HK-2 (cell line): Measurements from ENCODE around the gene CALHM3.

Experiments
- DNase-seq: peaks from one replicate; pipeline ENCODE4 v3.0.0-alpha.2; 2018; ENCODE audit not compliant: unreplicated experiment

CALHM3 gene

DNA sequence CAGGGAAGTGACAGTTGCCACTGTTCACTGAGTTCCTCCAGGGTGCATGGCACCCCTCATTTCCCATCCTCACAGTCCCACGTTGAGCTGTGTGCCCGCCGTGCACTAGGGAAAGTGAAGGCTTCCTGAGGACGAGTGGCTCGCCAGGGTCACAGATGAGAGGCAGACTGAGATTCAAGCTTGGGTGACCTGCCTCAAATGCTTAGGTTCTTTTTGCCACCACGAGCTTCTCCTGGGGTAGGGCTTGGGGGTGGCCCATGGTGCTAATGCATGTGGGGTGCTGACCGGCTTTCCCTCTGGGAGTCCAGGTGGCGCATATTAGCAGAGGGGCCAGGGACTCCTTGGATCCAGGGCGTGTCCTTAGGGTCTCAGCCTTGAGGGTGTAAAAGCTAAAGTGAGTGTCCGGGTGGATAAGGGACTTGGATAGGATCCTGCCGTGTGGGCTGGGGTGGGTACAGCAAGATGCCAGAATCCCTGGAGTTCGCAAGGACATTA lies 28.8 kb downstream of the CALHM3 start:
- DNase-seq, result no peak

DNA sequence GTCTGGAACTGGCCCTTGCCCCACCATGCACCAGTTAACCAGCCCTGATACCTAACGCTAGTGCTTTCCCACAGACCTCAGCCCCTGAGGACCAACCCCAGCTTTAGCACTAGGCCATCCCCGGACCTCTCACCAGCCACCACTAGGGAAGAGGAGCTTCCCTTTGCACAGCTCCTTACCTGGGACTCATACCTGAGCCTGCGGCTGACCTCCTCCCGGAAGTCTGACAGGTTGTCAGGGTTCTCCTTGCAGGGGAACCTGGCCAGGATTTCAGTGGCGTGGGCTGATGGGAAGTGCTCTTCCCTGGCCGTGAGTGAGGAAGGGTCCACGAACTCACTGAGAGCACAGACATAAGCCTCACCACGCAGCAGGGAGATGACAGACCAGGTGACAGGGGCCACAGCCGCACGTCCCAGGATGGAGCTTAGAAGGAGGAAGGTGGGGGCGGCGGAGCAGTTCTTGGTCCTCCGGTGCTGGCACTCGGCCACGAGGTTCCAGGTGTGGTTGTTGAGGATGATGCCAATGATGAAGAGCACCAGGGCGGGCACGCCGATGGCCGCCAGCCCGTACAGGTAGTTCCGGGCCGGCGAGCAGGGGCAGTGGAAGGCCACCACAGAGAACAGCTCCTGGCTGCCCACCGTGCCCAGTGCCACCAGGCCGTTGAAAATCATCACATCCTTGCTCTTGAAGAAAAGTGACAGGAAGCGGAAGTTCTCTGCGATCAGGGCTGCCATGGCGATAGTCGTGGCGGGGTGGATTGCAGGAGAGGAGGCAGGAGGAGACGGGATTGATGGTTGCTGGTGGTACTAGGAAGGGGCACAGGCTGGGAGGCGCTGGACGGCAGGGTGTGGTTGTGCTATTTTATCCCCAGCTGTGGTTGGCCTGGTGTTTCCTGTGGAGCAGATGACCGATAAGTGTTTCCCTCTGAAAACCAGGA lies 29.6 kb downstream of the CALHM3 start:
- DNase-seq, result no peak

DNA sequence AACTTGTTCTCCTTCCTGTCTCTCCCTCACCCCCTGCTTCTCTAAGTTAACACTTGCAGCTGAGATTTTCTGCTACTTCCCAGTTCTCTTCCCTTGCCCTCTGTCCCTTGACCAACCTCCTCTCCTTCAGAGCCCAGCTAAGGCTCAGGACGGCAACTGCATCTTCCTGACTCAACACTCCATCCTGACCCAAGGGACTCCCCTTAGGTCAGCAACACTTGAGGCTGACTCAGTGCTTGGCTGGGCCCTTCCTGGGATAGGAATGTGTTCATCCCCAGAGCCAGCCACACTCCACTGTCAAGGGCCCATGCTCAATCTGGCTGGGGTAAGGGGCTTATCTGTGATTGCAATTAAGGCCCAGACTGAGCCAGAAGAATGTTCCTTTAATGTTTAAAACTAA lies 30.3 kb downstream of the CALHM3 start:
- DNase-seq, result peak; percentile 71

DNA sequence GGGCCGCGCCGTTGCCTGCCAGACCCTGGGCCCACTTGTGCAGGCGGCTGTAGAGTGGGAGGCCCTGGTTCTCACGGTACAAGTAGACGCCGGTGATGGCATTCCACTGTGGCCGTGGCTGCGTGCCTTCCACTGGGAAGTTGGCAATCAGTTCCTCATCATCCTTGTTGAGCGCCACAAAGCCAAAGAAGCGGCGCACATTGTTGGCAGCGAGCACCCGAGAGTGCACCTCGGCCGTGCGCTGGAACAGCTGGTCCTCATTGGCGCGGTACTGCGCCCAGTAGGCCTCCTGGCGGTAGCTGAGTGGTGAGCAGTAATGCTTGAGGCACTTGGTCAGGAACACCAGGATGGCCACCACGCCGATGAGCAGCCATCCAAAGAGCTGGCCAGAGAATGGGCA lies 31.9 kb downstream of the CALHM3 start:
- DNase-seq, result no peak

DNA sequence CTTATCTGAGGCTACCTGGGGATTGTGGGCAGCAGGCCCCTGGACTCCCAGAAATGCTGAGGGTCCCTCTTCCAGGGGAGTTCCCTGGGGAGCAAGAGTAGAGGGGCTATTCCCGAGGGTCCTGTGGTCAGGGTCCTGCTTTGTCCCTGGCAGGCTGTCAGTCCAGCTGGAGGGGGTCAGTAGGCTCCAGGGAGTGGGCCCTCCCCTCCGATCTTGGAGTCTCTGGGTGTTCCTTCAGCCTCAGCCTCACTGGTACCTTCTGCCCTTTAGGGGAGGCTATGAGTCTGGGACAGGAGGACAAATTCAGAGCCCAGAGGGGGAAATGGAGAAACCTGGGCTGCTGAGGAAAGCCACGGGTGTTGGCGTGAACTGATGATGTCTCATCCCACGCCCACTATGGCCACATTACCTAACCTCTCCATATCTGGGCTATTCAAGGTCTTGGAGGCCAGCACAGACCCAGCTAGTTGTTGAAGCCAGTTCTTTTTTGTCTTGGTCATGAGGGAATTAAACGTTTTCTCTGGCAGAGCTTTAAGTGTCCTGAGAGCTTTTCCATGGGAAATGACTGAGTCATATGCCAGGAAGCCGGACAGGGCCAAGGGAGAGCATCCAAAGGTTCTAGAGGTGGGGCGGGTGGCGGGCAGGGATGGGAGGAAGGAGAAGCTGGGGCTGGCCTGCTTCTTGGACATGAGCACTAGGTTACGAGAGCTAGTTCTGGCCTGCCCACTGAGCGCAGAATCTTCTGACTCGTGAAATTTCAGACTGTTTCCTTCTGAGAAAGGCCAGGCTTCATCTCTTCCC lies 33.1 kb downstream of the CALHM3 start:
- DNase-seq, result no peak

DNA sequence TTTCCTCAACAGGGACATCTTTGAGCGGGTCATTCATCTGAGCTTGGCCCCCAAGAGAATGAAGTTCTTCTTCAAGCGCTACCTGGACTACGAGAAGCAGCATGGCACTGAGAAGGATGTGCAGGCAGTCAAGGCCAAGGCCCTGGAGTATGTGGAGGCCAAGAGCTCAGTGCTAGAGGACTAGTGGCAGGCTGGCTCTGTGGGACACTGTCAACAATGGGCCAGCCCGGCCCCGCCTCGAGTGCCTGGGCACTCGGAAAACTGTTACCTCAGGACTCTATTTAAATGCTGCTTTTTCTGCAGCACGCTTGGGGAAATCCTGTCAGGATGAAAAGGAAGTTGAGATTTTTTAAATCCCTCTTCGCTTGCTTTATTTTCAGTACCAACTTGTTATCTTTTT lies 33.7 kb downstream of the CALHM3 start:
- no peak for DNase-seq

DNA sequence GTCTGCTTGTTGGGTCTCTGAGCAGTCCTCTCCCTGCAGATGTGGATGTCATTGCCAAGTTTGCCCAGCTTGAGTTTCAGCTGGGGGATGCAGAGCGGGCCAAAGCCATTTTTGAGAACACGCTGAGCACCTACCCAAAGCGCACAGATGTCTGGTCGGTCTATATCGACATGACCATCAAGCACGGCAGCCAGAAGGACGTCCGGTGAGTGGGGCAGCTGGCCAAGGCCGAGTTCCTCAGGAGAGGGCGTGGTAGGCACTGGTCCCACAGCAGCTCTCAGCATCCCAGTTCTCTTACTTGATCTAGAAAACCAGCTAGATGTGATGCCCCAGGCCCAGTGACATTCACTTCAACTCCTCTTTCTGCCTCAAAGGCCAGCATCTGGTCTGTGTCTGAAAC lies 34.6 kb downstream of the CALHM3 start:
- no peak for DNase-seq

DNA sequence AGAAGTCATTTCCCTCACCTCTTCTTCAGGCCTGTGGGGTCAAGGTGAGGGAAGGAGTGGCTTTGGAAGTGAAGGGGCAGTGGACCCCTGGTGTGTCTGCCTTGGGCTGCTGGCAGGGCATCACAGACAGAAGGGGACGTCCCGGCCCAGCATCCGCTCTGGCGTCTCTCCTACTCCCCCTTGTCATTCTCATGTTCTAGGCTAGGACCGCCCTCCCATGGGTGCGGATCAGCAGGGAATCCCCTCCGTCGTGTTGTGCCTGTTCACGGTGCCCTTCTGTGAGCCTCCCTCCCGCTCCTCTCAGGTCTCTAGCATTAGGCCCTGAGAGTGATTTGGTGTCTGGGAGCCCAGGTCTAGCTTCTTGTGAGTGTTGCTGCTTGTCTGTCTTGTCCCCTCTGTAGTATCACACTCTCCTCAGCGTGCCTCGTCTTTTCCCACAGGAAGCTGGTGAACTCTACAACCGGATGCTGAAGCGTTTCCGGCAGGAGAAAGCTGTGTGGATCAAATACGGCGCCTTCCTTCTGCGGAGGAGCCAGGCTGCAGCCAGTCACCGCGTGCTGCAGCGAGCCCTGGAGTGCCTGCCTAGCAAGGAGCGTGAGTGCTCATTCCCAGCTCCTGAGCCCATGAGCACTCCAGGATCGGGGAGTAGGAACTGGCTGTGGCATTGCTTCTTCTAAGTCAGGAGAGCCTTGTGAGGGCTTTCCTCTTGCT lies 35.4 kb downstream of the CALHM3 start:
- DNase-seq, result no peak

DNA sequence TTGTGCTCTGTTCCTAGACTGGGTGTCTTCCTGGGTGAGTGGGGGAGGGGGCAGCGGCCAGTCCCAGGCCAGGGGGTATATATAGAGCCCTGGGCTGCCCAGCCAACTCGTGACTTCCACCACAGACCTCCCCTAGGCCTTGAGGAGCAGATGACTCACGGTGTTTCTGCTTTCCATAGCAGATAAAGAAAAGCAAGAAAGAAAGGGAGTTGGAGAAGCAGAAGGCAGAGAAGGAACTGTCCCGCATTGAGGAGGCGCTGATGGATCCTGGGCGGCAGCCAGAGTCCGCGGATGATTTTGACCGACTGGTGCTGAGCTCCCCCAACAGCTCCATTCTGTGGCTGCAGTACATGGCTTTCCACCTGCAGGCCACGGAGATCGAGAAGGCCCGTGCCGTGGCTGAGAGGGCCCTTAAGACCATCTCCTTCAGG lies 37.0 kb downstream of the CALHM3 start:
- peak; percentile 58 for DNase-seq

DNA sequence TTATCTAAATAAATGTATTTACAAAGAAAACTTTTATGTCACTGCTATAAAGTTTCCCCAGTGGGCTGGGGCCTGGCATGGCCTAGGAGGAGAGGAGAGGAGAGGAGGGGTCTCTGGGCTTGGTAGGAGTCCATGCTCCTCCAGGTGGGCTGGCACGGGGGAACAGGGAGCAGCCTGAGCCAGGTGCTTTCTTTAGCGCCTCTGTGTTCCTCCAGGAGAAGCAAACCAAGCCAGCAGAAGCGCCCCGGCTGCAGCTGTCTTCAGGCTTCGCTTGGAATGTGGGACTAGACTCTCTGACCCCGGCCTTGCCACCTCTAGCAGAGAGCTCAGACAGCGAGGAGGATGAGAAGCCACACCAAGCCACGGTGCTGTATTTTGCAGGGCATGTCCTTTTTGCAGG lies 37.4 kb downstream of the CALHM3 start:
- no peak for DNase-seq

DNA sequence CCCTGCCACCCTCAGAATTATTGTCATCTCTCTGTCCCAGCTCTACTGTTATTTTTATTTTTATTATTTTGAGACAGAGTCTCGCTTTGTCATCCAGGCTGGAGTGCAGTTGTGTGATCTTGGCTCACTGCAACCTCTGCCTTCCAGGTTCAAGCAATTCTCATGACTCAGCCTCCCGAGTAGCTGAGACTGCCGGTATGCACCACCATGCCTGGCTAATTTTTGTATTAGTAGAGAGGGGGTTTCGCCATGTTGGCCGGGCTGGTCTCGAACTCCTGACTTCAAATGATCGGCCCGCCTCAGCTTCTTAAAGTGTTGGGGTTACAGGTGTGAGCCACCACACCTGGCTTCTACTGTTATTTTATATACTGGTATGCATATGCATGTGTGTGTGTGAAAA lies 37.8 kb downstream of the CALHM3 start:
- DNase-seq, result no peak

DNA sequence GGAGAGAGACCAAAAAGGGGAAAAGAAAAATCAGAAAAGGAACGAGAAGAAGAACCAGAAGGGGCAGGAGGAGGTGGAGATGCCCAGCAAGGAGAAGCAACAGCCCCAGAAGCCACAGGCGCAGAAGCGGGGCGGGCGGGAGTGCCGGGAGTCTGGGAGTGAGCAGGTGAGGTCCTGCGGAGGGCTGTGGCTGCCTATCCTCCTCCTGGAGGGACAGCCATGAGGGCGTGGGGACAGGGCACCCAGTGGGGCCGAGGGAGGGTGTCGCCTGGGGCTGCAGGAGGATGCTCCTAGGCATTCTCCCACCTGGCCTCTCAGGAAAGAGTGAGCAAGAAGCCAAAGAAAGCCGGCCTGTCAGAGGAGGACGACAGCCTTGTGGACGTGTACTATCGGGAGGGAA lies 38.6 kb downstream of the CALHM3 start:
- DNase-seq, result no peak

DNA sequence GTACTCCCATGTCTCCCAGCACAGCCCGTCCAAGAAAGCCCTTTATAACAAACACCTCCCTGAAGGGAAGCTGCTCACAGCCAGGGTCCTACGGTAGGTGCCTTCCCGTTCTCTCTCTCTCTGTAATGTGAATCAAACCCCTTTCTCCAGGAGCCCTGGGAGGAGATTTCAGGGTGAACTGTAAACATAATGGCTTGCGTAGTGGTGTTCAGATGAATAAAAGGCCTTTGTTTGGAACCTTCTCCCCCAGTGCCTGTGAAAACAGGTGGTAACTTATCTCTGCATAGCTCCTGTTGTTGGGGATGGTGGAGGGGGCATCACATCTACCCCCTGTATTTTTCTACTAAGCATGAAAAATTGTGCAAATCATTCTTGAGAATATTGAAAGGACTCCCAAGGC lies 39.3 kb downstream of the CALHM3 start:
- DNase-seq, result no peak

DNA sequence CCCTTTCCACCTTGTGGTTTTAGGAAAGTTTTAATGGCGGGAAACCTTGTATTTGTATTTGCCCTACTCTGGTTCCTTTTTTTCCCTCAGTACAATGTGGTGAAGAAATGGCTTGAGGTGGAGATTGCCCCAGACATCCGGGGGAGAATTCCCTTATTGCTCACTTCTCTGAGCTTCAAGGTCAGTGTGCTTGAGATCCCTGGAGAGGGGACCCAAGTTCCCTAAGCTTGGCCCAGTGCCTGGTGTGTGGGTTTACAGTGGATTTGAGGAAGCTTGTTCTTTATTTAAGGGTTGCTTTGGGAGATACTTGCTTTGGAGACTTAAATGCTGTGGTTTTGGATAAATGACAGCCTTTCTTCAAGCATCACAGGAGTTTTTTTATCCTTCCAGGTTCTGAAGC lies 45.2 kb downstream of the CALHM3 start:
- DNase-seq, result no peak

DNA sequence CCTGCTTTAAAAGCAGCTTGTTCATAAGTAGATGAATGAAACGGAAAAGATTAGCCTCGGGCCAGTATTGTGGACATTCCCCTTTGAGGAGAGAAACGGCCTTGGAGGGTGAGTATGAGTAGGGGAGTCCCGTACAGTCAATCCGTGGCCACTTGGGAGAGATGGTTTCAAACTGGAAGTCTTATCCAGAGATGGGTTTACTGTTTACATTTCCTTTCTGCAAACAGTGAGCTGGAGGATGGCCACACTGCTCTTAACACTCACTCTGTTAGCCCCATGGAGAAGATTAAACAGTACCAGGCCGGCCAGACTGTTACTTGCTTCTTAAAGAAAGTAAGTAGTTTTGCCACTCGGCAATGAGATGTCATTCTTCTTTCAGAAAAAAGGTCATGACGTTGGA lies 47.1 kb downstream of the CALHM3 start:
- no peak for DNase-seq

DNA sequence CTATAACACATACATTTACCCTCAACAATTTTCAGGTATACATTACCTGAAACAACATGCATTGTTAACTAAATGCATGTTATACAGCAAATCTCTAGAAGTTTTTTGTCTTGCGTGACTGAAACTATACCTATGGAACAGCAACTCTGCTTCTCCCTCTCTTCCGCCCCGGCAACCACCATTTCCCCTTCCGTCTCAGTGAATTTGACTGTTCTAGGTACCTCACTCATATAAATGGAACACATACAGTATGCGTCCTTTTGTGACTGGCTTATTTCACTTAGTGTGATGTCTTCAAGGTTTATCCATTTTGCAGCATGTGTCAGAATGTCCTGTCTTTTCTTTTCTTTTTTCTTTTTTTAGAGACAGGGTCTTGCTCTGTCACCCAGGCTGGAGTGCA lies 49.4 kb downstream of the CALHM3 start:
- DNase-seq, result no peak

DNA sequence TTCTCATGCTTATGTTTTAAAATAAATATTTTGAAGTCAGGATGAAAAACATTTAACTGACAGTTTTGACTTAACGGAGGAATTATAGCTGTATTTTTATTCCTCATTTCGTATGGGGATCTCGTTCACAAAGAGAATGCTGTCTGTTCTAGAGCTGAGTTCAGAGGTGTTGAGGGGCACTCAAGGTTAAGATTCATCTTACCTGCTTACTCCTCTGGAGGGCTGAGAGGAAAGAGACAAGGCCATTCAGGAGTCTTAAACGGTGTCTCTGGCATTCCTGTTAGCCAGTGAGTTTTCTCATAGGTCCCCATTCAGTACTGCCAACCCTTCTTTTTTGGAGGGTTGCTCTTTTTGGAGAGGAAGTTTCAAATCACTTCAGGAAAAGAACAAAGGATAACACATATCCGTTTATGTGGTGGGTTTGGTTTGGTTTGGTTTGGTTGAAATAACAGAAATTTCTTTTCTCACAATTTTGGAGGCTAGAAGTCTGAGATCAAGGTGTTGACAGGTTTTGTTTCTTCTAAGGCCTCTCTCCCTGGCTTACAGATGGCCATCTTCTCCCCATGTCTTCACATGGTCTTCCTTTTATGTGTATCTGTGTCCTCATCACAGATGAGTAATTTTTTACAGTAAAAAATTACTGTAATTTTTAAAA lies 49.9 kb downstream of the CALHM3 start:
- no peak for DNase-seq

DNA sequence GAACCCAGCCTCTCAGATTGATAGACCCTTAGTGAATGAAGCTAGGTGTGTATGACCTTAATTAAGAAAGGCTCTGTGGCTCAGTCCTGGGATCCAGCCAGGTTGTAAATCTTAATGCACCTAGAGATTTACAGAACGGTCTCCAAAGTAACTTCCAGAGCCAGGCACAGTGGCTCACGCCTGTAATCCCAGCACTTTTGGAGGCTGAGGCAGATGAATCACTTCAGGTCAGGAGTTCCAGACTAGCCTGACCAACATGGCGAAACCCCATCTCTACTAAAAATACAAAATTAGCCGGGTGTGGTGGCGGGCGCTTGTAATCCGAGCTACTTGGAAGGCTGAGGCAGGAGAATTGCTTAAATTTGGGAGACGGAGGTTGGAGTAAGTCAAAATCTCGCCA lies 51.2 kb downstream of the CALHM3 start:
- no peak for DNase-seq

DNA sequence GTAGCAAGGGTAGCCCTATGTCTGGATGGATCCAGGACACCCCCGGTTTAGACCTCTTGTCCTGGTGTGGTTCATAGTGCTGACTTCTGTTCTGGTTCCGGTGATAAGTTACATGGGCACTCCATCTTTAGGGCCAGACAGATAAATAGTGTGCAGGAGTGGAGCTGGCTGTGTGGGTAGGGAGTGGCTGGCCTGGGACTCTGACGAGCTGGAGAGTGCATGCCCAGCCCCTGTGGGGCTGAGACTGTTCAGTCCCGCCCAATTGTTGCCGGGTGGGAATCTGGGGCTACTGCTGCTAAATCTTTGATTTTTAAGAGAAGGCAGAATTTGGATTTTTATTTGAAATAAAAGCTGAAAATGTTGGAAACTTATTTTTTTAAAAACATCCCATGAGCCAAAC lies 55.3 kb downstream of the CALHM3 start:
- no peak for DNase-seq
